ENCODE data around the gene CEP85L. TPM values are rescaled to one million over a fixed set of nuclear protein-coding genes. Genes with fewer than 3 reads are reported as not detected.
A peak's percentile ranks its signal among the peaks of the same experiment; 100 is the strongest.

Gene CEP85L
- 2.2 and 2.8 TPM in 2 replicates for total RNA-seq (2014; rRNA removed; shearing (Covaris generic); ENCODE audit: low replicate concordance)

DNA sequence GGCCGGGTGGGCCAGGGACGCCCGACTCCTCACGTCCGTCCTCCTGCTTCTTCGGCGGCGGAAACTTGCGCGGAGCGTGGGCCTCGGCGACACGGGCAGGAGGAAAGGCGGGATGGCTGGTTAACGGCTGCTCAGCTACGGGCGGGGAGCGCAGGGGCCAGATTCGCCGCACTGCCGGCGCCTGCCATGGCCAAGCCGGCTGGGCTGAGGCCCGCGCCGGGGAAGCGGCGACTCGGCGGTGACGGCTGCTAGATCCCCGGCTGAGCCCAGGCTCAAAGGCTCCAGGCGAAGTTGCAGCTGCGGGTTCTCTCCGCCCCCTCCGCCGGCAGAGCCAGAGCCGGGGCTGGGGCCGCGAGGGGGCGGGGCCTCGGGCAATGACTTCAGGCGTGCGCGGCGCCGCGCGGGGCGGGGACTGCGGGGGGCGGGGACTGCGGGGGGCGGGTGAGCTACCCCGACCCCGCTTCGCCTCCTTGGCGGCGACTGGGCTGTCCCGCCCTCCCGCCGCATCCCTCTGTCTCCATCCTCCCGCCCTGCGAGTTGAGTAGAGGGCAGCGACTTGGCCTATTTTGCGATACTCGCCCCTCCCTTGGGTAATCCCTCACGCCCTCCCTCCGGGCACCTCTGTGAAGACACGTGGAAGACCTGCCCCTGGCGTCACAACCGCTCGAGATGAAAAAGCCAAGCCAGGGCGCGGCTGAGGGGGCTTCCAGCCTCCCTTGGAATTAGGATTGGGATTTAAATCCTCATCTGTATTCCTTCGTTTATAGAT lies at the start of gene CEP85L:
Gene CEP85L (minus strand): TSS at position 310 of the 769 bp plus-strand sequence. CDS start 322 bp downstream, outside the sequence.
- DNase-seq (ENCODE audit: low read depth), result peak; percentile 77
- in situ Hi-C loops (cut with HindIII; ENCODE audit: low pct_unique_long_range_greater_than_20kb, low sequenced_read_pairs), result no loop called here

DNA sequence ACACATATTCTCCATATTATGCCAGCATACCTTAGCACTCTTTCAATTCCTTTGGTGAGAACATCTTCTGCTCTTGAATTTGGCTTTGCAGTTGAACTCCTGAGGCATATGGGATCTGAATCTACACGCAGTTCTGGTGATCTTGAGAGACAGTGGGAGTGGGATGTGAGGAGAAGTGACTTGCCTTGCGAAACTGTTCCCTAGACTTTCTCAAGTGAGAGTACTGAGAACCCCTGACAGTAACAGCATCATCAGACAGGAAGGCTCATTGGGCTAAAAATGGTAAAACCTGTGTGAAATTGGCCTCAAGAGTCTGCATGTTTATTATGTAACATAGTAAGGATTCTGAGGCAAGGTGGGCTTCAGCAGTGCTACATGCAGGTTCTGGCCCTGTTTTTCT lies 49.1 kb upstream of the CEP85L start:
- DNase-seq (ENCODE audit: low read depth), result no peak
- in situ Hi-C loops (cut with HindIII; ENCODE audit: low pct_unique_long_range_greater_than_20kb, low sequenced_read_pairs), result no loop called here

GRCh38 chr6:118697554-118697953 lies 46.2 kb upstream of the CEP85L start:
- no peak for DNase-seq (ENCODE audit: low read depth)
- in situ Hi-C loops (cut with HindIII; ENCODE audit: low pct_unique_long_range_greater_than_20kb, low sequenced_read_pairs), result no loop called here

DNA sequence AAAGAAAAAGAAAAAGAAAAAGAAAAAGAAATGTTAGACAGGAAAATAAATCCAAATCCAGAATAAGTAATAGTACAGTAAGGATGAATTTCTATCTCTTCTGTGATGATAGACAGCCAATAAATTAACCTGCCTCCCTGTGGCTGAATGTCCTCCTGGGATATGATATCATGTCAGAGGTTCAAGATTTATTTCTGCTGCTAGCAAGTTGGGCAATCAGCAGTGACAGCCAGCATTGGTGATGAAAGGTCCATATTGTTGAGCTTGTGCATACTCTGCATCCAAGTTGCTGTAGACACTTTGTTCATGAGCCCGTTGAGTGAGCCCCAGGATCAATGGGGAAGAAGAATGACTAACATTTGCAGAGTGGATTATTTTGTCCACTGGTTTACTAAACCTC lies 44.9 kb upstream of the CEP85L start:
- no peak for DNase-seq (ENCODE audit: low read depth)
- in situ Hi-C loops (cut with HindIII; ENCODE audit: low pct_unique_long_range_greater_than_20kb, low sequenced_read_pairs), result no loop called here

GRCh38 chr6:118693562-118693961 lies 42.2 kb upstream of the CEP85L start:
- in situ Hi-C loops (cut with HindIII; ENCODE audit: low pct_unique_long_range_greater_than_20kb, low sequenced_read_pairs), result no loop called here
- DNase-seq (ENCODE audit: low read depth), result no peak

- DNase-seq (ENCODE audit: low read depth), result no peak
- in situ Hi-C loops (cut with HindIII; ENCODE audit: low pct_unique_long_range_greater_than_20kb, low sequenced_read_pairs), result no loop called here
Observed at GRCh38 chr6:118685823-118686449, 34.5 kb upstream of the CEP85L start.

GRCh38 chr6:118683881-118684872 lies 32.8 kb upstream of the CEP85L start:
- in situ Hi-C loops (cut with HindIII; ENCODE audit: low pct_unique_long_range_greater_than_20kb, low sequenced_read_pairs), result no loop called here
- DNase-seq (ENCODE audit: low read depth), result no peak

GRCh38 chr6:118680452-118681095 lies 29.2 kb upstream of the CEP85L start:
- in situ Hi-C loops (cut with HindIII; ENCODE audit: low pct_unique_long_range_greater_than_20kb, low sequenced_read_pairs), result no loop called here
- DNase-seq (ENCODE audit: low read depth), result no peak

- no peak for DNase-seq (ENCODE audit: low read depth)
Observed at GRCh38 chr6:118679327-118679901, 28.0 kb upstream of the CEP85L start.

GRCh38 chr6:118678866-118679265 lies 27.5 kb upstream of the CEP85L start:
- DNase-seq (ENCODE audit: low read depth), result no peak
- in situ Hi-C loops (cut with HindIII; ENCODE audit: low pct_unique_long_range_greater_than_20kb, low sequenced_read_pairs), result no loop called here

More at GRCh38 chr6:118679327-118679901, 28.0 kb upstream of the CEP85L start:
- in situ Hi-C loops (cut with HindIII; ENCODE audit: low pct_unique_long_range_greater_than_20kb, low sequenced_read_pairs), result no loop called here

GRCh38 chr6:118677193-118677592 lies 25.8 kb upstream of the CEP85L start:
- in situ Hi-C loops (cut with HindIII; ENCODE audit: low pct_unique_long_range_greater_than_20kb, low sequenced_read_pairs), result no loop called here
- DNase-seq (ENCODE audit: low read depth), result no peak

DNA sequence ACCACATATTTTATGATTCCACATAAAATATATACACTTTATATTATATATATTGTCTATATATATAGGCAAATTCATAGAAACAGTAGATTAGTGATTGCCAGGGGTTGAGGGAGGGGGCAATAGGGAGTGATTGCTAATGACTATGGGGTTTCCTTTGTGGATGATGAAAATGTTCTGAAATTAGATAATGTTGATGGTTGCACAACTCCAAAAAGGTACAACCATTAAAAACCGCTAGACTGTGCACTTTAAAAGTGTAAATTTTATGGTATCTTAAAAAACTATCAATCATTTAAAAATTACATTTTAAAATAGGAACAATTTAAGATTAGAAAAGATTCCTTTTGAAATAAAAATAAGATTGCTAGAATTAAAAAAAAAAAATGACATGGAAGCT lies 23.8 kb upstream of the CEP85L start:
- DNase-seq (ENCODE audit: low read depth), result no peak
- in situ Hi-C loops (cut with HindIII; ENCODE audit: low pct_unique_long_range_greater_than_20kb, low sequenced_read_pairs), result no loop called here

GRCh38 chr6:118674772-118675171 lies 23.4 kb upstream of the CEP85L start:
- DNase-seq (ENCODE audit: low read depth), result no peak
- in situ Hi-C loops (cut with HindIII; ENCODE audit: low pct_unique_long_range_greater_than_20kb, low sequenced_read_pairs), result no loop called here

- DNase-seq (ENCODE audit: low read depth), result no peak
- in situ Hi-C loops (cut with HindIII; ENCODE audit: low pct_unique_long_range_greater_than_20kb, low sequenced_read_pairs), result no loop called here
Observed at GRCh38 chr6:118672678-118673077, 21.3 kb upstream of the CEP85L start.

- in situ Hi-C loops (cut with HindIII; ENCODE audit: low pct_unique_long_range_greater_than_20kb, low sequenced_read_pairs), result no loop called here
- DNase-seq (ENCODE audit: low read depth), result no peak
Observed at GRCh38 chr6:118669561-118669960, 18.2 kb upstream of the CEP85L start.

DNA sequence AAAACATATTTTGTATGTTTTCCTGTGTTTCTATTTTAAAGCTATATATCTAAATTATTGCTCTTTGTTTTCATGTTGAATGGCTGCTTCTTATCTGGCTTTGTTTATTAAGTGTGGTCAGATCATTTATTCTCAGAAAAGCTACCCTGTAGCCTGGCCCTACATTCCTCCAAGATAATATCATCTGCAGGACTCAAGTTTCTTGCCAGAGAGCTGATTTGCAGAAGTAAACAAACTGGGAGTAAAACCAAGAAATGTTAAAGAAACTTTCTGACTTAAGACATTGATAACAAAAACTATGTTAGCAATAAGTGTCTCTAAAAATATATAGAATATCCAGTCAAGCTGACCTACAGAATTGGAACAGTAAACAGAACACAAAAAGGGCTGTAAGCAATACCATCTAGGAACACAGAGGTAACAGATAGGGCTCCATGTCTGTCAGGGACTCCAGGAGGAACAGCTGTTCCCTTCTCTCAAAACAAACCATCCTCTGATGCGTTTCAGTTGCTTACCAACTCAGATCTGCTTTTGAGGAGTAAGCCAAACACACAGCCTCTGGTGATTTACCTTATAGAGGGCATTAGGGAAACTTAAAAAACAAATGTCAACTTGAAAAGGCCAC lies 17.5 kb upstream of the CEP85L start:
- in situ Hi-C loops (cut with HindIII; ENCODE audit: low pct_unique_long_range_greater_than_20kb, low sequenced_read_pairs), result no loop called here
- DNase-seq (ENCODE audit: low read depth), result no peak

DNA sequence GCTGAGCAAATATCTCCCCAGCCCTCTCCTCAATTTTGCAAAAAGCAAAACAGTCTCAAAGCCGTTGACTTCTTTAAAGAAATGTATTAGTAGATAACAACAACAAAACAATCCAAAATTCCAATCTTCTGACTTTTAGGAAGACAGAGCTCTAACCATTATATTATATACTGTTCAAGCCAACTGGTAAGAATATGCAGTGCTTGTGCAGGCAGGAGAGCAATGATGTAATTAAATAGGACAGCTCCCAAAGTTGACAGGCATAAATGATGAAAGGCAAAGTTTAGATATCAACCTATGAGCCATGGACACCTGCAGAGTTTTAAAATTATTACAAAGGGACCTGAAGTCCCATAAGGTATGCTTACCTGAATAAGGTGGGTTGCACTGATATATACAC lies 16.6 kb upstream of the CEP85L start:
- in situ Hi-C loops (cut with HindIII; ENCODE audit: low pct_unique_long_range_greater_than_20kb, low sequenced_read_pairs), result no loop called here
- DNase-seq (ENCODE audit: low read depth), result no peak

Data from Caki2 (cell line).